COR-L47 (cell line): ENCODE data around the gene NMBR.
"Not testable (repeated sequence)": the region's sequence is repeated elsewhere in the genome, so short reads cannot be mapped to it uniquely, and the experiment has no call there.

Experiments
- DNase-seq: peaks from one replicate; lab custom pipeline; 2025; lab: John Stamatoyannopoulos, UW

The NMBR gene

GRCh38 chr6:142058551-142059290, 88.2 kb downstream of the NMBR start:
- no peak for DNase-seq

DNA sequence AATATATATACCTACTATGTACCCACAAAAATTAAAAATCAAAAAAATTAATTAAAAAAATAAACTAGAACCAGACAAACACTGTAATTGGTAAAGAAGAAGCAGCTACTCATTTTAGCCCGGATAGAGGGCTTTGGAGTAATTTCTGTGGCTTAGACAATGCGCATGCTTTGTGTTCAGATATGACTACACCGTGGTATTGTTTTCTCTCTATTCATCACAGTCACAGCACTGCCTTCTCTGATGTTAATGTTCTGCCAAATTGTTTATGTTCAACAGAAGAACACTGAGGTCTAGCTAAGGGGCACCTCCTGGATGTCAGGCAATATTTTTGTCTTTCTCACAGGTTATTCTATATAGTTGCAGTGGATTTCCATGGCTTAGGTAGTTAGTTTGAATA, 91.7 kb downstream of the NMBR start:
- DNase-seq = no peak

GRCh38 chr6:142051404-142051803, 95.5 kb downstream of the NMBR start:
- DNase-seq = no peak

DNA sequence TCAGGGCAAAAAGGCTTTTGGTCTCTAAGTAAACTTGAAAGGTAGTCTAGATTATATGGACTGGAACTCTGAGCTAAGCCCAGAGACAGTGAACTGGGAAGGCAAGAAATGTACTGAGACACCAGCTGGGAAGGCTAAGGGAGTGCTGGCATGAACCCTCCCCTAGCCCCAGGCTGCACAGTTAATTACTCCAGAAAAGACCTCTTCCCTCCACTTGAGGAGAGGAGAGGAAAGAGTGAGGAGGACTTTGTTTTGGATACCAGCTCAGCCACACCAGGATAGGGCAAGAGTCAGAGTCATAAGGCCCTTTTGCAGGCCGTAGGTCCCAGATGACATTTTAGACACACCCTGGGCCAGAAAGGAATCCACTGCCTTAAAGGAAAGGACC, 98.3 kb downstream of the NMBR start:
- no peak for DNase-seq

DNA sequence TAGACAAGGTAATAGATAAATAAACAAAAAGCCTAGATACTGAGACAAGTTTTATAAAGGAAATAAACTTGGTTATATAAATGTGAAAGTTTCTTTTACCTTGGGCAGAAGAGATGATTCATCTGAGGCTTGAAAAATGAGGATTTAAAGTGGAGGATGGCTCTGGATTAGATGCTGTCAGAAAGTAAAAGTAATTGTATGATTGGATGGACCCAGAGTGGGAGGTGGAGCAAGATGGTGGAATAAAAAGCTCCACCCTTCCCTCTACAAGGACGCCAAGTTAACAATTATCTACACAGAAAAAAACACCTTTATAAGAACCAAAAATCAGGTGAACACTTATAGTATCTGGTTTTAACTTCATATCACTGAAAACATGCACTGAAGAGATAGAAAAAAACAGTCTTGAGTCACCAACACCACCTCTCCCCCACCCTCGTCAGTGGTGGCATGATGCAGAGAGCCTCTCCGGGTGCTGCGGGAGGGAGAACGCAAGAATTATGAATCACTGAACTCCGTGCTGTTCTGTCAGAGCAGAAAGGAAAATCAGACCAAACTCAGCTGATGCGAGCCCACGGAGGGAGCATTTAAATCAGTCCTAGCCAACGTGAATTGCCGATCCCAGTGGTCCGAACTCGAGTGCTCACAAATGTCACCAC, 98.9 kb downstream of the NMBR start:
- no peak for DNase-seq

GRCh38 chr6:142045380-142046278, 101.3 kb downstream of the NMBR start:
- no peak for DNase-seq

GRCh38 chr6:142035890-142036289, 111.0 kb downstream of the NMBR start:
- no peak for DNase-seq

DNA sequence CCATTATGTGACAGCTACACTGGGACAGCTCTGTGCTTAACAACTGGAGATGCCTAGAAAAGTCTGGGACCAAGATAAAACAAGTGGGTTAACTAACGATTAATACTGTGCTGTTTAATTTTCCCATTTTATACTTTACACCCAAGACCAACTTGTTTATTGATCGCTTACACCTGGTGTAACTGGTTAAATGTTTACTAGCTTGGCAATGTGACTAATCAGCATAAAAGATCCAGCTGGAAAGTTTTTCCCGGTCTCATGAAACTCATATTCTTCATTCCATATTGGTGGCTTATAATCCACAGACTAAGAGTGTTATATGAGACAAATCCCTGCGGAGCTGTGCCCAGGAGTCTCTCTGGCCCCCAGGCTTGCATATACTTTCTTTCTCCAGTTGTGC, 115.9 kb downstream of the NMBR start:
- DNase-seq = no peak

DNA sequence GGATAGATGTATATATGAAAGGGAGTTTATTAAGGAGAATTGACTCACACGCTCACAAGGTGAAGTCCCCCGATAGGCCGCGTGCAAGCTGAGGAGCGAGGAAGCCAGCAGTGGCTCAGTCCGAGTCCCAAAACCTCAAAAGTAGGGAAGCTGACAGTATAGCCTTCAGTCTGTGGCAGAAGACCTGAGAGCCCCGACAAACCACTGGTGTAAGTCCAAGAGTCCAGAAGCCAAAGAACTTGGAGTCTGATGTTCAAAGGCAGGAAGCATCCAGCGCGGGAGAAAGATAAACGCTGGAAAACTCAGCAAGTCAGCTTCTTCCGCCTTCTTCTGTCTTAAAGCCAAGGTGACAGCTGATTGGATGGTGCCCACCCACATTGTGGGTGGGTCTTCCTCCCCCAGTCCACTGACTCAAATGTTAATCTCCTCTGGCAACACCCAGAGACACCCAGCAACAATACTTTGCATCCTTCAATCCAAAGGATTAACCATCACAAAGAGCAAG, 116.8 kb downstream of the NMBR start:
- DNase-seq = no peak

GRCh38 chr6:142028527-142028926, 118.4 kb downstream of the NMBR start:
- no peak for DNase-seq

GRCh38 chr6:142027804-142028203, 119.1 kb downstream of the NMBR start:
- not testable (repeated sequence) for DNase-seq

DNA sequence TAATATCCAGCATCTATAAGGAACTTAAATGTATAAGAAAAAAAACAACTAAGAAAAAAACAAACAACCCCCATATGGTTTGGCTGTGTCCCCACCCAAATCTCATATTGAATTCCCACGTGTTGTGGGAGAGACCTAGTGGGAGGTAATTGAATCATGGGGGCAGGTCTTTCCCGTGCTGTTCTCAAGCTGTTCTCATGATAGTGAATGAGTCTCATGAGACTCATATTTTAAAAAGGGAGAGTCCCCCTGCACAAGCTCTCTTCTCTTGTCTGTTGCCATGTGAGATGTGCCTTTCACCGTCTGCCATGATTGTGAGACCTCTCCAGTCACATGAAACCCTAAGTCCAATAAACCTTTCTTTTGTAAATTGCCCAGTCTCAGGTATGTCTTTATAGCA, 119.8 kb downstream of the NMBR start:
- DNase-seq = no peak

DNA sequence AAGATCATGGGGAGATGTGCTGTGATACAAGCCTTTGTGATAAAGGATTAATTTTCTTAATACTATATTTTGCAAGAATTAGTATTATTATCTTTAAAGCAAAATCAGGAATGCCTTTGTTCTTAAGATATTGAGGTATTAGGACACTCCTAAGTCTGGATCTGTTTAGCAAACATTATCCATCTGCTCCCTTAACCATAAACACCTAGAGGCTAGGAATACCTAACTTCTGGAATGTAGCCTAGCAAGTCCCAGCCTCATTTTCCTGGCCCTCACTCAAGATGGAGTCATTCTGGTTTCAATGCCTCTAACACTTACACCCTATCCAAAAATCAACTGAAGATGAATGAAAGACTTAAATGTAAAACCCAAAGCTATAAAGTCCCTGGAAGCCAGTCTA, 120.5 kb downstream of the NMBR start:
- no peak for DNase-seq
